ENCODE measurements around the gene BTG3.

BTG3 gene

GRCh38 chr21:17612565-17613241 is at the start of gene BTG3:
BTG3 (minus strand) TSS chr21:17612901; CDS start chr21:17609144, 3,757 bp downstream.
- DNase-seq (ENCODE audit: low read depth): peak; percentile 78

GRCh38 chr21:17660862-17661261 is 48.2 kb upstream of the BTG3 start:
- DNase-seq (ENCODE audit: low read depth): no peak

GRCh38 chr21:17660452-17660851 is 47.8 kb upstream of the BTG3 start:
- DNase-seq (ENCODE audit: low read depth): peak; percentile 8

- DNase-seq (ENCODE audit: low read depth): no peak
Observed at GRCh38 chr21:17658931-17659330, 46.2 kb upstream of the BTG3 start.

GRCh38 chr21:17651526-17651925 is 38.8 kb upstream of the BTG3 start:
- DNase-seq (ENCODE audit: low read depth): no peak

GRCh38 chr21:17650292-17650691 is 37.6 kb upstream of the BTG3 start:
- DNase-seq (ENCODE audit: low read depth): no peak

- DNase-seq (ENCODE audit: low read depth): no peak
Observed at GRCh38 chr21:17646790-17647189, 34.1 kb upstream of the BTG3 start.

GRCh38 chr21:17644186-17644585 is 31.5 kb upstream of the BTG3 start:
- no peak for DNase-seq (ENCODE audit: low read depth)

GRCh38 chr21:17640821-17641220 is 28.1 kb upstream of the BTG3 start:
- DNase-seq (ENCODE audit: low read depth): no peak

GRCh38 chr21:17636711-17637110 is 24.0 kb upstream of the BTG3 start:
- no peak for DNase-seq (ENCODE audit: low read depth)

- no peak for DNase-seq (ENCODE audit: low read depth)
Observed at GRCh38 chr21:17631195-17631594, 18.5 kb upstream of the BTG3 start.

GRCh38 chr21:17622018-17622417 is 9.3 kb upstream of the BTG3 start:
- DNase-seq (ENCODE audit: low read depth): no peak

- no peak for DNase-seq (ENCODE audit: low read depth)
Observed at GRCh38 chr21:17616831-17617230, 4.1 kb upstream of the BTG3 start.

GRCh38 chr21:17613242-17613676 is 558 bp upstream of the BTG3 start:
- DNase-seq (ENCODE audit: low read depth): no peak

- peak; percentile 65 for DNase-seq (ENCODE audit: low read depth)
Observed at GRCh38 chr21:17612023-17612564, 607 bp downstream of the BTG3 start.

GRCh38 chr21:17611414-17612022 is 1.2 kb downstream of the BTG3 start:
- DNase-seq (ENCODE audit: low read depth): peak; percentile 93

- peak; percentile 22 for DNase-seq (ENCODE audit: low read depth)
Observed at GRCh38 chr21:17610911-17611310, 1.8 kb downstream of the BTG3 start.

GRCh38 chr21:17609681-17610080 is 3.0 kb downstream of the BTG3 start:
- DNase-seq (ENCODE audit: low read depth): no peak

GRCh38 chr21:17607684-17608083 is 5.0 kb downstream of the BTG3 start:
- peak; percentile 5 for DNase-seq (ENCODE audit: low read depth)

GRCh38 chr21:17602874-17603273 is 9.8 kb downstream of the BTG3 start:
- peak; percentile 78 for DNase-seq (ENCODE audit: low read depth)

GRCh38 chr21:17598437-17598836 is 14.3 kb downstream of the BTG3 start:
- DNase-seq (ENCODE audit: low read depth): no peak

GRCh38 chr21:17597680-17598079 is 15.0 kb downstream of the BTG3 start:
- DNase-seq (ENCODE audit: low read depth): no peak

- peak; percentile 49 for DNase-seq (ENCODE audit: low read depth)
Observed at GRCh38 chr21:17590430-17590829, 22.3 kb downstream of the BTG3 start.
